Neural cell (in vitro differentiated cells): ENCODE measurements around the gene BRINP2. TPM values are rescaled to one million over a fixed set of nuclear protein-coding genes. Genes with fewer than 3 reads are reported as not detected.

ENCODE experiments used
- H2AFZ ChIP-seq: fragments of 200-600, 300-800 bp; sonication (generic), shearing (Covaris generic); 2 replicates; pipeline ENCODE4 v1.6.0; 2014; ENCODE audit warnings: low read depth, mild to moderate bottlenecking, antibody characterized with exemption, low read length, moderate library complexity
- H3F3A ChIP-seq: fragments of 200-600 bp; shearing (Covaris generic); 2 replicates; pipeline ENCODE4 v1.6.1; 2016; ENCODE audit warnings: mild to moderate bottlenecking, moderate library complexity, mixed read lengths, antibody characterized with exemption, low read length; ENCODE audit not compliant: insufficient read depth, poor library complexity, severe bottlenecking
- H3K27ac ChIP-seq: fragments of 200-600, 300-800 bp; sonication (generic), shearing (Covaris generic); 2 replicates; pipeline ENCODE4 v1.5.1; 2014; ENCODE audit warnings: mild to moderate bottlenecking, low read length, moderate library complexity
- H3K27me3 ChIP-seq: fragments of 300-800, 200-600 bp; sonication (generic), shearing (Covaris generic); 2 replicates; pipeline ENCODE4 v1.6.0; 2014; ENCODE audit warnings: mild to moderate bottlenecking, low read depth, low read length, moderate library complexity; ENCODE audit not compliant: insufficient read depth
- H3K36me3 ChIP-seq: fragments of 300-800, 200-600 bp; sonication (generic), shearing (Covaris generic); 2 replicates; pipeline ENCODE4 v1.5.1; 2014; ENCODE audit warnings: mild to moderate bottlenecking, antibody characterized with exemption, low read length, moderate library complexity; ENCODE audit not compliant: insufficient read depth
- H3K4me2 ChIP-seq: fragments of 300-800, 200-600 bp; sonication (generic), shearing (Covaris generic); 2 replicates; pipeline ENCODE4 v1.6.0; 2014; ENCODE audit warnings: mild to moderate bottlenecking, low read length
- H3K4me3 ChIP-seq: fragments of 300-800, 200-600 bp; sonication (generic), shearing (Covaris generic); 2 replicates; pipeline ENCODE4 v1.5.1; 2014; ENCODE audit warnings: mild to moderate bottlenecking, low read length, moderate library complexity
- H3K79me2 ChIP-seq: fragments of 200-600 bp; shearing (Covaris generic); replicated peaks from 2 replicates; pipeline ENCODE4 v1.6.0; 2014; ENCODE audit warnings: mild to moderate bottlenecking, low read length, moderate library complexity; ENCODE audit not compliant: insufficient read depth
- H3K9ac ChIP-seq: fragments of 300-800, 200-600 bp; sonication (generic), shearing (Covaris generic); 2 replicates; pipeline ENCODE4 v1.6.1; 2016; ENCODE audit warnings: mild to moderate bottlenecking, low read length, mixed read lengths
- H3K9me2 ChIP-seq: fragments of 200-600 bp; shearing (Covaris generic); 2 replicates; pipeline ENCODE4 v1.6.1; 2016; ENCODE audit warnings: mild to moderate bottlenecking, low read length, mixed read lengths; ENCODE audit not compliant: insufficient read depth
- H3K9me3 ChIP-seq: fragments of 200-600, 300-800 bp; sonication (generic), shearing (Covaris generic); 2 replicates; pipeline ENCODE4 v1.6.1; 2016; ENCODE audit warnings: mild to moderate bottlenecking, mixed run types, low read length, moderate library complexity, mixed read lengths
- H4K20me1 ChIP-seq: fragments of 200-600 bp; shearing (Covaris generic); 2 replicates; pipeline ENCODE4 v1.6.1; 2016; ENCODE audit warnings: mild to moderate bottlenecking, mixed run types; ENCODE audit not compliant: insufficient read depth
- EP300 ChIP-seq: fragments of 450-650 bp; conservative IDR thresholded peaks from 2 replicates; pipeline ENCODE4 v1.6.1; 2014; ENCODE audit warnings: antibody characterized with exemption, mild to moderate bottlenecking, moderate library complexity; ENCODE audit not compliant: poor library complexity, severe bottlenecking
- EZH2 ChIP-seq: fragments of 200-600, 300-800 bp; shearing (Covaris generic), sonication (generic); IDR thresholded peaks from 2 replicates; pipeline ENCODE4 v1.6.1; 2014; ENCODE audit warnings: antibody characterized with exemption, low read length, borderline replicate concordance, mild to moderate bottlenecking; ENCODE audit not compliant: insufficient read depth, poor library complexity, severe bottlenecking
- MXI1 ChIP-seq: fragments of 450-650 bp; conservative IDR thresholded peaks from 2 replicates; pipeline ENCODE4 v1.6.1; 2014; ENCODE audit warnings: antibody characterized with exemption, mild to moderate bottlenecking; ENCODE audit not compliant: poor library complexity, severe bottlenecking
- POLR2AphosphoS5 ChIP-seq: IDR thresholded peaks from 2 replicates; pipeline ENCODE4 v1.6.1; 2012
- RAD21 ChIP-seq: fragments of 450-650 bp; conservative IDR thresholded peaks from 2 replicates; pipeline ENCODE4 v1.6.1; 2014; ENCODE audit warnings: antibody characterized with exemption, mild to moderate bottlenecking, moderate library complexity
- SMC3 ChIP-seq: fragments of 450-650 bp; conservative IDR thresholded peaks from 2 replicates; pipeline ENCODE4 v1.6.1; 2014; ENCODE audit warnings: antibody characterized with exemption, mild to moderate bottlenecking, moderate library complexity; ENCODE audit not compliant: poor library complexity
- TAF1 ChIP-seq: IDR thresholded peaks from 2 replicates; pipeline ENCODE4 v1.6.1; 2012; ENCODE audit warnings: low read depth
- polyA plus RNA-seq: library from polyadenylated mRNA; depleted of rRNA; stranded (reverse); fragments of >200 nt; gene quantifications from 2 replicates; pipeline ENCODE4 v1.2.3, GENCODE V29; 2014
- TF ChIP-seq, protein P1 (sequence below): IDR thresholded peaks from 2 replicates; pipeline ENCODE4 v1.6.1; 2012; ENCODE audit warnings: borderline replicate concordance
- TF ChIP-seq, protein P2 (sequence below): fragments of 450-650 bp; IDR thresholded peaks from 2 replicates; pipeline ENCODE4 v1.5.1; 2014; ENCODE audit warnings: antibody characterized with exemption, mild to moderate bottlenecking, moderate library complexity; ENCODE audit not compliant: poor library complexity, severe bottlenecking

BRINP2 gene
- polyA plus RNA-seq, 1 donor from 2014 or later: 12.9 TPM

DNA sequence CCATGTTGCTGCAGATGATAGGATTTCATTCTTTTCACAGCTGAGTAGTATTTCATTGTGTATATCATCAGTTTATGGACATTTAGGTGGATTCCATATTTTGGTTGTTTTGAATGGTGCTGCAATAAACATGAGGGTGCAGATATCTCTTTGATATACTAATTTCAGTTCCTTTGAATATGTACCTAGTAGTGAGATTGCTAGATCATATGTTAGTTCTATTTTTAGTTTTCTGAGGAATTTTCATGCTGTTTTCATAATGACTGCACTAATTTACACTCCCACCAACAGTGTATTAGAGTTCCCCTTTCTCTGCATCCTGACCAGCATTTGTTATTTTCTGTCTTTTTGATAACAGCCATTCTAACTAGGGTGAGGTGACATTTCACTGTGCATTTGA lies 82.1 kb downstream of the BRINP2 start:
- Histone ChIP-seq H3K9me2 (no peaks in the 10 kb centered on the region), H3K27ac (no peak overlapping the region), H3K79me2 (no peaks in the 10 kb centered on the region), H2AFZ (no peak overlapping the region), H3K9ac (no peak overlapping the region), H3K36me3 (no peaks in the 10 kb centered on the region), H4K20me1 (no peaks in the 10 kb centered on the region), H3K4me3 (no peak overlapping the region), H3F3A (no peaks in the 10 kb centered on the region), H3K9me3 (no peaks in the 10 kb centered on the region), H3K27me3 (no peaks in the 10 kb centered on the region), H3K4me2 (no peak overlapping the region)
- no peak for TF ChIP-seq POLR2AphosphoS5
- TF ChIP-seq EP300: no peak
- TF ChIP-seq, protein P1, sequence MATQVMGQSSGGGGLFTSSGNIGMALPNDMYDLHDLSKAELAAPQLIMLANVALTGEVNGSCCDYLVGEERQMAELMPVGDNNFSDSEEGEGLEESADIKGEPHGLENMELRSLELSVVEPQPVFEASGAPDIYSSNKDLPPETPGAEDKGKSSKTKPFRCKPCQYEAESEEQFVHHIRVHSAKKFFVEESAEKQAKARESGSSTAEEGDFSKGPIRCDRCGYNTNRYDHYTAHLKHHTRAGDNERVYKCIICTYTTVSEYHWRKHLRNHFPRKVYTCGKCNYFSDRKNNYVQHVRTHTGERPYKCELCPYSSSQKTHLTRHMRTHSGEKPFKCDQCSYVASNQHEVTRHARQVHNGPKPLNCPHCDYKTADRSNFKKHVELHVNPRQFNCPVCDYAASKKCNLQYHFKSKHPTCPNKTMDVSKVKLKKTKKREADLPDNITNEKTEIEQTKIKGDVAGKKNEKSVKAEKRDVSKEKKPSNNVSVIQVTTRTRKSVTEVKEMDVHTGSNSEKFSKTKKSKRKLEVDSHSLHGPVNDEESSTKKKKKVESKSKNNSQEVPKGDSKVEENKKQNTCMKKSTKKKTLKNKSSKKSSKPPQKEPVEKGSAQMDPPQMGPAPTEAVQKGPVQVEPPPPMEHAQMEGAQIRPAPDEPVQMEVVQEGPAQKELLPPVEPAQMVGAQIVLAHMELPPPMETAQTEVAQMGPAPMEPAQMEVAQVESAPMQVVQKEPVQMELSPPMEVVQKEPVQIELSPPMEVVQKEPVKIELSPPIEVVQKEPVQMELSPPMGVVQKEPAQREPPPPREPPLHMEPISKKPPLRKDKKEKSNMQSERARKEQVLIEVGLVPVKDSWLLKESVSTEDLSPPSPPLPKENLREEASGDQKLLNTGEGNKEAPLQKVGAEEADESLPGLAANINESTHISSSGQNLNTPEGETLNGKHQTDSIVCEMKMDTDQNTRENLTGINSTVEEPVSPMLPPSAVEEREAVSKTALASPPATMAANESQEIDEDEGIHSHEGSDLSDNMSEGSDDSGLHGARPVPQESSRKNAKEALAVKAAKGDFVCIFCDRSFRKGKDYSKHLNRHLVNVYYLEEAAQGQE: no peak
- no peak for TF ChIP-seq EZH2
- TF ChIP-seq MXI1: no peak
- TF ChIP-seq RAD21: no peak
- TF ChIP-seq SMC3: no peak
- TF ChIP-seq, protein P2, sequence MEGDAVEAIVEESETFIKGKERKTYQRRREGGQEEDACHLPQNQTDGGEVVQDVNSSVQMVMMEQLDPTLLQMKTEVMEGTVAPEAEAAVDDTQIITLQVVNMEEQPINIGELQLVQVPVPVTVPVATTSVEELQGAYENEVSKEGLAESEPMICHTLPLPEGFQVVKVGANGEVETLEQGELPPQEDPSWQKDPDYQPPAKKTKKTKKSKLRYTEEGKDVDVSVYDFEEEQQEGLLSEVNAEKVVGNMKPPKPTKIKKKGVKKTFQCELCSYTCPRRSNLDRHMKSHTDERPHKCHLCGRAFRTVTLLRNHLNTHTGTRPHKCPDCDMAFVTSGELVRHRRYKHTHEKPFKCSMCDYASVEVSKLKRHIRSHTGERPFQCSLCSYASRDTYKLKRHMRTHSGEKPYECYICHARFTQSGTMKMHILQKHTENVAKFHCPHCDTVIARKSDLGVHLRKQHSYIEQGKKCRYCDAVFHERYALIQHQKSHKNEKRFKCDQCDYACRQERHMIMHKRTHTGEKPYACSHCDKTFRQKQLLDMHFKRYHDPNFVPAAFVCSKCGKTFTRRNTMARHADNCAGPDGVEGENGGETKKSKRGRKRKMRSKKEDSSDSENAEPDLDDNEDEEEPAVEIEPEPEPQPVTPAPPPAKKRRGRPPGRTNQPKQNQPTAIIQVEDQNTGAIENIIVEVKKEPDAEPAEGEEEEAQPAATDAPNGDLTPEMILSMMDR: no peak
- no peak for TF ChIP-seq TAF1

DNA sequence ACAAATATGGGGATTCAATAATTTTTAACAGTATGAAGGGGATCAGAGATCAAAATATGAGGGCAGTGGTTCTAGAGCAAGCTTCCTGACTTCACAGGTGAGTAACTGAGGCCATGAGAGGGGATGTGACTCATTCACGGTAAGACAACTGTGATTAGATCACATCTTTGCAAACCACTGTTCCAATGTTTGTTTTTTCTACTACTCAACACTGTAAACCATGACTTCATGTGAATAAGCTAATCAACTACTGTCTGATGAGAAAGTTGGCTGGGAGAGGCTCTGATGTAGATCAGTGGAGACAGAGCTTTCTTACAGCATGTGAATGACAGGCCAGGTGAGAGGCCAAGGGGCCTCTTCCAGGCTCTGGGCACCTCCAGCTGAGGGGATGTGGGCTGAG lies 84.7 kb downstream of the BRINP2 start:
- no peaks in the 10 kb centered on the region for H3K79me2 ChIP-seq
- H3K4me3 ChIP-seq: no peak overlapping the region
- H3K36me3 ChIP-seq: no peaks in the 10 kb centered on the region
- TF ChIP-seq EZH2: no peak
- no peak for TF ChIP-seq TAF1
- no peak for TF ChIP-seq RAD21
- no peak for TF ChIP-seq POLR2AphosphoS5
- no peak for TF ChIP-seq SMC3
- TF ChIP-seq EP300: no peak
- TF ChIP-seq, protein P2: no peak
- no peak for TF ChIP-seq MXI1
- TF ChIP-seq, protein P1: no peak
- H3K9me3 ChIP-seq: no peaks in the 10 kb centered on the region
- H3K9me2 ChIP-seq: no peaks in the 10 kb centered on the region
- H3K27ac ChIP-seq: no peak overlapping the region
- H3K9ac ChIP-seq: no peak overlapping the region
- no peak overlapping the region for H2AFZ ChIP-seq
- H3K27me3 ChIP-seq: no peaks in the 10 kb centered on the region
- no peaks in the 10 kb centered on the region for H3F3A ChIP-seq
- no peaks in the 10 kb centered on the region for H4K20me1 ChIP-seq
- no peak overlapping the region for H3K4me2 ChIP-seq
